Measurements from ENCODE around the gene MBD6. TPM values are rescaled to one million over a fixed set of nuclear protein-coding genes. Genes with fewer than 3 reads are reported as not detected.
A peak's percentile ranks its signal among the peaks of the same experiment; 100 is the strongest.

MBD6 gene
- polyA plus RNA-seq, 1 donor from 2014 or later: 6.3 TPM

GRCh38 chr12:57543581-57543980 lies 21.0 kb downstream of the MBD6 start:
- H3K4me1 Mint-ChIP-seq: peaks cover 16 to 29% (median 26%) of the 10 kb centered on the region in 3 donors

GRCh38 chr12:57545809-57546437 lies 23.3 kb downstream of the MBD6 start:
- peaks cover 16 to 31% (median 30%) of the 10 kb centered on the region in 3 donors for H3K4me1 Mint-ChIP-seq
- peaks cover 3% of the 10 kb centered on the region for H3K27me3 Mint-ChIP-seq
- H3K4me3 Mint-ChIP-seq: peak overlapping the region; percentile 95 to 99 (median 97)
- no peaks in the 10 kb centered on the region for H3K9me3 Mint-ChIP-seq
- peak overlapping the region in 2 of 3 donors; percentile 46 to 94 for H3K27ac Mint-ChIP-seq
- peaks cover 2% of the 10 kb centered on the region for H3K36me3 Mint-ChIP-seq

More at GRCh38 chr12:57543581-57543980, 21.0 kb downstream of the MBD6 start:
- H3K4me3 Mint-ChIP-seq: peak overlapping the region in 1 of 4 donors; percentile 7
- H3K9me3 Mint-ChIP-seq: no peaks in the 10 kb centered on the region
- no peaks in the 10 kb centered on the region for H3K27me3 Mint-ChIP-seq
- no peak overlapping the region for H3K27ac Mint-ChIP-seq
- peaks cover 2% of the 10 kb centered on the region for H3K36me3 Mint-ChIP-seq

GRCh38 chr12:57546438-57547287 lies 24.0 kb downstream of the MBD6 start, which contains the start of gene DCTN2:
DCTN2 (minus strand) TSS chr12:57547192; CDS start chr12:57547063, 129 bp downstream.
- Mint-ChIP-seq H3K4me1 (peaks cover 16 to 31% (median 29%) of the 10 kb centered on the region in 3 donors), H3K27me3 (peaks cover 3% of the 10 kb centered on the region), H3K4me3 (peak within 1 kb of the TSS; percentile 95 to 99 (median 97)), H3K9me3 (no peaks in the 10 kb centered on the region), H3K36me3 (no peaks in the 10 kb centered on the region), H3K27ac (peak within 1 kb of the TSS; percentile 46 to 94 (median 89))

GRCh38 chr12:57547288-57548012 lies 24.8 kb downstream of the MBD6 start:
- H3K9me3 Mint-ChIP-seq: no peaks in the 10 kb centered on the region
- H3K4me1 Mint-ChIP-seq: peaks cover 16 to 31% (median 29%) of the 10 kb centered on the region in 3 donors
- H3K27ac Mint-ChIP-seq: peak overlapping the region; percentile 34 to 94 (median 89)
- peak overlapping the region; percentile 95 to 99 (median 97) for H3K4me3 Mint-ChIP-seq
- peaks cover 3% of the 10 kb centered on the region for H3K27me3 Mint-ChIP-seq
- H3K36me3 Mint-ChIP-seq: no peaks in the 10 kb centered on the region

- H3K27me3 Mint-ChIP-seq: peaks cover 3% of the 10 kb centered on the region
- no peak overlapping the region for H3K4me3 Mint-ChIP-seq
- H3K9me3 Mint-ChIP-seq: no peaks in the 10 kb centered on the region
- no peaks in the 10 kb centered on the region for H3K36me3 Mint-ChIP-seq
- H3K4me1 Mint-ChIP-seq: peaks cover 16 to 31% (median 29%) of the 10 kb centered on the region in 3 donors
- no peak overlapping the region for H3K27ac Mint-ChIP-seq
Observed at GRCh38 chr12:57548013-57548315, 25.3 kb downstream of the MBD6 start.

DNA sequence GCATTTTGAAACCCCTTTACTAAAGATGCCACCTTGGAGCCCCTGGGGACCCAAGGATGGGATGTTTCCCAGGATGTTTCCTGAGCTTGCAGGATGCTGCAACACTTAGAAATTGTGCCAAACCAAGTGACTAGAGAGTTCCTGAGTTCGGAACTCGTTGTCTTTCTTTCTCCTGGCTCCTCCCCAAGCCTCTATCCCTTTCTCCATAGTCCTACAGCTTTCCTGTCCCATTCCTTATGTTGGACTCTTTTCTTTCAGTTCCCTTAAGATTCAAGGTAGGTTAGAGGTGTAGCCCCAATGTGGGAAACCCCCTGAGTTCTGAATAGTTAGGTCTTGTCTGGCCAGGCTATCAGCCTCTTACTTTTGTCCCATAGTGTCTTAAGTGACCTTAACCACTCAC lies 25.9 kb downstream of the MBD6 start:
- Mint-ChIP-seq H3K9me3 (no peaks in the 10 kb centered on the region), H3K36me3 (no peaks in the 10 kb centered on the region), H3K27me3 (peaks cover 3% of the 10 kb centered on the region), H3K4me1 (peaks cover 16 to 32% (median 29%) of the 10 kb centered on the region in 3 donors), H3K27ac (peak overlapping the region in 1 of 3 donors; percentile 16), H3K4me3 (peak overlapping the region in 3 of 4 donors; percentile 41 to 68 (median 49))

- peak overlapping the region; percentile 28 to 83 (median 53) for H3K4me3 Mint-ChIP-seq
- no peaks in the 10 kb centered on the region for H3K9me3 Mint-ChIP-seq
- peaks cover 16 to 32% (median 29%) of the 10 kb centered on the region in 3 donors for H3K4me1 Mint-ChIP-seq
- H3K36me3 Mint-ChIP-seq: no peaks in the 10 kb centered on the region
- peak overlapping the region in 2 of 3 donors; percentile 16 to 93 for H3K27ac Mint-ChIP-seq
- peaks cover 3% of the 10 kb centered on the region for H3K27me3 Mint-ChIP-seq
Observed at GRCh38 chr12:57549203-57549908, 26.7 kb downstream of the MBD6 start.

- Mint-ChIP-seq H3K9me3 (no peaks in the 10 kb centered on the region), H3K4me1 (peaks cover 16 to 28% (median 26%) of the 10 kb centered on the region in 3 donors), H3K27me3 (peaks cover 3% of the 10 kb centered on the region), H3K4me3 (peak within 1 kb of the TSS; percentile 59 to 89 (median 76)), H3K36me3 (no peaks in the 10 kb centered on the region), H3K27ac (peak within 1 kb of the TSS in 2 of 3 donors; percentile 16 to 93)
Observed at GRCh38 chr12:57549909-57550640, 27.5 kb downstream of the MBD6 start, which contains the start of gene KIF5A. KIF5A (plus strand) TSS chr12:57550044; CDS start chr12:57550272, 228 bp downstream.

DNA sequence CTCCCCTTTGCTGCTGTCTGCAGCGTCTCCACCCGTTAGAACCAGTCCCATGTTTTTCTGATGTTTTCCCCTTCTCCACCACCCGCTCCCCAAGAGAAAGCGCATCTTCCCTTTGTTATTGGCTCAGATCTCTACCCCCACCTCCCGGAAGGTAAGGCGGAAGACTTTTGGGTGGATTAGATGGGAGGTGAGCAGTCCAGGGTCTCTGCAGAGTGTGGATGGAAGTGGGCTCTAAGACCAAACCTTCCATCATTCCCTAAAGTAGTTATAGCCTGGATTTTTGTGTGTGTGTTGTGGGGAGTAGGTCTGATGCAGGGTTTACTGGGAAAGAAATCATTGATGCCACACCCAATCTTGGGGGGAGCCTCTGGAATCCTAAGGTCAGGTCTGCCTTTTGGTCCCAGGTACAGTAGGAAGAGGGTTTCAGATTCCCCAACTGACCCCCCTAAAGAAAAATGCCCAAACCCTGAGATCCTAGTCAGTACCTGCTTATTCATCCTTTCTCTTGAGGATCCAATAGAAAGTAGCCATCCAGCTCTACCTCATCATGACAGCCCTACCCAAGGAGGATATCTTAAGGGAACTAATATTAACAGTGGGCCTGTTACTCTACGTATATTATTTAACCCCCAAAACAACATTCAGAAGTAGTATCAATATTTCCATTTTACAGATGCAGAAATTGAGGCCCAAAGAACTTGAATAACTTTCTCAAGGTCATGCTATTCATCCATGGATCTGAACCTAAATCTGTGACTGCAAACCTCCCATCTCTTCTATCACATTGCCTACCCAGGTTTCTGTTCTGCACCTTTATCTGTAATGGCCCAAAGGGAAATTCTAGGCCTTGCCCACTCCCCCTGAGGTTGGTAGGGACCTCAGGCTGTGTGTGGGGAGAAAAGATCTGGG lies 28.3 kb downstream of the MBD6 start:
- H3K9me3 Mint-ChIP-seq: no peaks in the 10 kb centered on the region
- H3K4me1 Mint-ChIP-seq: peaks cover 14 to 22% (median 22%) of the 10 kb centered on the region in 3 donors
- H3K4me3 Mint-ChIP-seq: peak overlapping the region; percentile 59 to 88 (median 70)
- peaks cover 3% of the 10 kb centered on the region for H3K27me3 Mint-ChIP-seq
- no peak overlapping the region for H3K27ac Mint-ChIP-seq
- no peaks in the 10 kb centered on the region for H3K36me3 Mint-ChIP-seq

- H3K36me3 Mint-ChIP-seq: no peaks in the 10 kb centered on the region
- H3K27ac Mint-ChIP-seq: no peak overlapping the region
Observed at GRCh38 chr12:57551637-57552305, 29.1 kb downstream of the MBD6 start.

GRCh38 chr12:57552306-57552651 lies 29.7 kb downstream of the MBD6 start:
- Mint-ChIP-seq H3K9me3 (no peaks in the 10 kb centered on the region), H3K27me3 (peaks cover 3% of the 10 kb centered on the region), H3K4me3 (no peak overlapping the region), H3K36me3 (no peaks in the 10 kb centered on the region), H3K4me1 (peaks cover 2 to 16% (median 13%) of the 10 kb centered on the region in 3 donors), H3K27ac (no peak overlapping the region)

More at GRCh38 chr12:57551637-57552305, 29.1 kb downstream of the MBD6 start:
- Mint-ChIP-seq H3K9me3 (no peaks in the 10 kb centered on the region), H3K4me1 (peaks cover 7 to 20% (median 16%) of the 10 kb centered on the region in 3 donors), H3K4me3 (no peak overlapping the region), H3K27me3 (peaks cover 3% of the 10 kb centered on the region)

DNA sequence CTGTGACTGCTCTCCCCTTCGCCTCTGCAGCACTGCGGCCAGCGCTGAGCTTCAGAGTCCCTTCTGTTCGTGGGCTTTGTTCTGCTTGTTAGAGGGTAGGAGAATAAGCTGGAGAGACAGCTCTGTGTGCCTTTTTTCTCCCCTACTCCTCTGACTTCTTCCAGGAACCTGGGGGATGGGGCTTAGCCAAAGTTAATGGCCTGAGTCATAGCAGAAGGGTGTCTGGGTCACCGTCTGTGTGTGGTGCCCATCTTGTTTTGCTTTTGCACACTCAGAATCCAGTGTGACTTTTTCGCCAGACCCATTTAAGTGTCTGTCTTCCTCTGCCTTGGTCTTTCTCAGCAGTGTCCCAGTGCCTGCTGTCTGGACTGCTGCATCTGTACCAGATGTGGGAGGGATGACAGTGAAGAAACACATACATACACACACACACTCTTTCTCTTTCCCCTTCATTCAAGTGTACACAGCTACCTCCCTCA lies 30.2 kb downstream of the MBD6 start:
- Mint-ChIP-seq H3K36me3 (no peaks in the 10 kb centered on the region), H3K4me3 (no peak overlapping the region), H3K27me3 (peaks cover 3% of the 10 kb centered on the region), H3K9me3 (no peaks in the 10 kb centered on the region), H3K4me1 (peaks cover 0 to 13% (median 8%) of the 10 kb centered on the region in 3 donors), H3K27ac (no peak overlapping the region)

Data from IgD-negative memory B cell (primary cell).